GM06990 (cell line): ENCODE measurements around the gene TOMT.

ENCODE experiments used
- DNase-seq: peaks from one replicate; pipeline ENCODE4 v3.0.0-alpha.2; 2011; ENCODE audit not compliant: insufficient read length; ENCODE audit errors: extremely low read depth
- H3K27me3 ChIP-seq: replicated peaks from 2 replicates; pipeline ENCODE4 v1.6.0; 2011; ENCODE audit warnings: low read length; ENCODE audit not compliant: control insufficient read depth, insufficient read depth
- H3K36me3 ChIP-seq: 2 replicates; pipeline ENCODE4 v1.5.1; 2011; ENCODE audit warnings: low read length; ENCODE audit not compliant: control insufficient read depth, insufficient read depth
- H3K4me3 ChIP-seq: replicated peaks from 2 replicates; pipeline ENCODE4 v1.5.1; 2011; ENCODE audit warnings: low read depth, mild to moderate bottlenecking, control low read depth, low read length
- TF ChIP-seq, protein P1 (sequence below): IDR thresholded peaks from 2 replicates; pipeline ENCODE4 v1.5.1; 2011; ENCODE audit warnings: low read length, control low read depth, mild to moderate bottlenecking, inconsistent platforms; ENCODE audit not compliant: insufficient read depth, poor library complexity, severe bottlenecking

The TOMT gene

GRCh38 chr11:72081821-72082453, 23.8 kb upstream of the TOMT start:
- Histone ChIP-seq H3K36me3 (no peaks in the 10 kb centered on the region), H3K4me3 (no peak overlapping the region), H3K27me3 (no peaks in the 10 kb centered on the region)
- TF ChIP-seq, protein P1, sequence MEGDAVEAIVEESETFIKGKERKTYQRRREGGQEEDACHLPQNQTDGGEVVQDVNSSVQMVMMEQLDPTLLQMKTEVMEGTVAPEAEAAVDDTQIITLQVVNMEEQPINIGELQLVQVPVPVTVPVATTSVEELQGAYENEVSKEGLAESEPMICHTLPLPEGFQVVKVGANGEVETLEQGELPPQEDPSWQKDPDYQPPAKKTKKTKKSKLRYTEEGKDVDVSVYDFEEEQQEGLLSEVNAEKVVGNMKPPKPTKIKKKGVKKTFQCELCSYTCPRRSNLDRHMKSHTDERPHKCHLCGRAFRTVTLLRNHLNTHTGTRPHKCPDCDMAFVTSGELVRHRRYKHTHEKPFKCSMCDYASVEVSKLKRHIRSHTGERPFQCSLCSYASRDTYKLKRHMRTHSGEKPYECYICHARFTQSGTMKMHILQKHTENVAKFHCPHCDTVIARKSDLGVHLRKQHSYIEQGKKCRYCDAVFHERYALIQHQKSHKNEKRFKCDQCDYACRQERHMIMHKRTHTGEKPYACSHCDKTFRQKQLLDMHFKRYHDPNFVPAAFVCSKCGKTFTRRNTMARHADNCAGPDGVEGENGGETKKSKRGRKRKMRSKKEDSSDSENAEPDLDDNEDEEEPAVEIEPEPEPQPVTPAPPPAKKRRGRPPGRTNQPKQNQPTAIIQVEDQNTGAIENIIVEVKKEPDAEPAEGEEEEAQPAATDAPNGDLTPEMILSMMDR, result no peak
- no peak for DNase-seq

DNA sequence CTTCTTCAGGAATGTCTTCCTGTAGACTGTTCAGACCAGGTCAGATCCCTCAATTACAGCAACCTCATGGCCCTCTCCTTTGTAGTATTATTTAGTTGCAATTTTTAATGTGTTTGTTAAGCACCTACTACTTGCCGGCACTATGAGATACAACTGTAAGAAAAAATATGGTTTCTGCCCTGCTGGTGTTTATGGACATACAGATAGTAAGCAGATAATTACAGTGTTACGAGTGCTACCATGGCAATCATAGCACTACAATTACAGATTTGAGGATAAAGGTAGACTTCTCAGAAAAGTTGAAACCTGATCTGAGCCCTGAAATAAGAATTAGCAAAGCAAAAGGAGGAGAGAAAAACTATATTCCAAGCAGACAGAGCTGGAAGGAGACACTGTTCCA, 22.3 kb upstream of the TOMT start:
- DNase-seq, result no peak
- TF ChIP-seq, protein P1, result no peak
- H3K4me3 ChIP-seq, result no peak overlapping the region
- no peaks in the 10 kb centered on the region for H3K27me3 ChIP-seq
- H3K36me3 ChIP-seq, result no peaks in the 10 kb centered on the region; the same call in 1 of the 2 replicates

GRCh38 chr11:72084076-72084475, 21.6 kb upstream of the TOMT start:
- TF ChIP-seq, protein P1, result no peak
- no peaks in the 10 kb centered on the region for H3K27me3 ChIP-seq
- no peak for DNase-seq
- no peaks in the 10 kb centered on the region; the same call in 1 of the 2 replicates for H3K36me3 ChIP-seq
- no peak overlapping the region for H3K4me3 ChIP-seq

- Histone ChIP-seq H3K36me3 (no peaks in the 10 kb centered on the region; the same call in 1 of the 2 replicates), H3K4me3 (no peak overlapping the region), H3K27me3 (no peaks in the 10 kb centered on the region)
- TF ChIP-seq, protein P1, result no peak
- DNase-seq, result no peak
Measured at GRCh38 chr11:72084965-72085364, 20.8 kb upstream of the TOMT start.

DNA sequence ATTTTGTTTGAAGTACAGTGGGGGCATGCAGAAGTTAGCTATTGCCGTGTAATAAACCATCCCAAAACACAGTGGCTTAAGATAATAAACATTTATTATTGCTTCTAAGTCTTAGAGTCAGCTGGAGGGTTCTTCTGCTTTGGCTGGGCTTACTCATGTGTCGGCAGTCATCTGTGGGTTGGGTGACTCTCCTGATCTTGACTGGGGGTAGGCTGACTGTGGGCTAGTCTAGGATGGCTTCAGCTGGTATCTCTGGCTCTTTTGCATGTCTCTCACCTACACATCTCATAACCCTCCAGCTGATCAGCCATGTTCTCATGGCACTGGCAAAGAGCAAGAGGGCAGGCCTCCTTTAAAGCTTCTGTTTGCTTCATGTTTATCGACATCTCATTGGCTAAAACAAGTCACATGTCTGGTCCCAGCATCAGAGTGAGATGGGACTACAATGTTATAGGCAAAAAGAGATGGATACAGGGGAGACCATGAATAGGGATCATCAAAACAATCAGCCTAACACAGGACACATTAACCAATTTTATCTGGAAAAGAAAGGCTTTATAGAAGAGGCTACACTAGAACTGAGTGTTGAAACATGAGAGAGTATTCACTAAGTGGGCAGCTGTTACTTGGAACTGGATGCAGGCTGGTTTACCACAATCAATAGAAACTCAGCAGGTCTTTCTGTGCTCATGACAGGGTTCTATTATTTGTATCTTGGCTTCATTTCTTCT, 19.9 kb upstream of the TOMT start:
- no peak for DNase-seq
- TF ChIP-seq, protein P1, result no peak
- Histone ChIP-seq H3K27me3 (no peaks in the 10 kb centered on the region), H3K36me3 (no peaks in the 10 kb centered on the region; the same call in 1 of the 2 replicates), H3K4me3 (no peak overlapping the region)
